ENCODE results near the gene COPE. TPM values are rescaled to one million over a fixed set of nuclear protein-coding genes. Genes with fewer than 3 reads are reported as not detected.

Gene COPE
- total RNA-seq, 2 donors from 2014 or later: 134 to 266 TPM

DNA sequence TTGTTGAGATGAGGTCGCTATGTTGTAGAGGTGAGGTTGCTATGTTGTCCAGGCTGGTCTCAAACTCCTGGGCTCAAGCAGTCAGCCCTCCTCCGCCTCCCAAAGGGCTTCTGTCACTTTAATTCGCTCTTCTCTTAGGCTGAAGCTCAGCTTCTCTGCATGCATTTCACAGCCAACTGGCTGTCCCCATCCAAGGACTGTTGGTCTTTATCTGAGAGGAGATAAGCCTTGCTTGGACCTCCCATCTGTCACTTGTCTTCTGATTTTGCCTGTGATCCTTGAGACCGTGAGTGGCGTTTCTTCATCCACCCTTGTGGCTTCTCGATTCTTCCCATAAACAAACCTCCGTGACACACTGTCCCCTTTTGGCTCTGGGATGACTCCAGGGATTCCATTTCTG lies 47.6 kb downstream of the COPE start:
- no peak for DNase-seq (ENCODE audit: low spot score)

DNA sequence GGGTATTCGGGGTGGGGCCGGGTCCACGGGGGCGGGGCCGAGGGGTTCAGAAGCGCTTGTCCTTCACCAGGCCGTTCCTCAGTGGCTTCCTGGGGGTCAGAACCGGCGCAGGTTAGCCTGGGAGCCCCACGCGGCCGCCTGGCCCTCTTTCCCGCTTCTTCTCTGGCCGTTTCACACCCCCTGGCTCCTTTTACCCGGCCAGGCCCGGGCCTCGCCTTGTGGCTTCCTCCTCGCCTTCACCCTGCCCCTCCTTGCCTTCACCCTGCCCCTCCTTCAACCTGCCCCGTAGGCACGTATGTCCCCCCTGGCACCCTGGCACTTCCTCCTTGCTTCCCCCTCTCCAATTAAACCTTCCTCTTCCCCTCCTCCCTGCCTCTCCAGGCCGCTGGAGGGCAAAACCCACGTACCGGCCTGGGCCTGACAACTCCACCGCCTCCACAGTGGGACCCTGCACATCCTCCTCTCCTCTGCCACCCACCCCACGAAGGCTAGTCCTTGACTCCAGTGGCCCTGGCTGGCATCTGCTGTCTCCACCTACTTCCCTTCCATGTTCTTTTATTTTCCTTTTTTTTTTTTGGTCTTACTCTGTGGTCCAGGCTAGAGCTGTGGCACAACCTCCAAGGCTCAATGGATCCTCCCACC lies 48.5 kb downstream of the COPE start:
- no peak for ATAC-seq (ENCODE audit: insufficient number of reproducible peaks, low FRiP score, low read depth)
- DNase-seq (ENCODE audit: low spot score): no peak
- TF ChIP-seq, protein P1, sequence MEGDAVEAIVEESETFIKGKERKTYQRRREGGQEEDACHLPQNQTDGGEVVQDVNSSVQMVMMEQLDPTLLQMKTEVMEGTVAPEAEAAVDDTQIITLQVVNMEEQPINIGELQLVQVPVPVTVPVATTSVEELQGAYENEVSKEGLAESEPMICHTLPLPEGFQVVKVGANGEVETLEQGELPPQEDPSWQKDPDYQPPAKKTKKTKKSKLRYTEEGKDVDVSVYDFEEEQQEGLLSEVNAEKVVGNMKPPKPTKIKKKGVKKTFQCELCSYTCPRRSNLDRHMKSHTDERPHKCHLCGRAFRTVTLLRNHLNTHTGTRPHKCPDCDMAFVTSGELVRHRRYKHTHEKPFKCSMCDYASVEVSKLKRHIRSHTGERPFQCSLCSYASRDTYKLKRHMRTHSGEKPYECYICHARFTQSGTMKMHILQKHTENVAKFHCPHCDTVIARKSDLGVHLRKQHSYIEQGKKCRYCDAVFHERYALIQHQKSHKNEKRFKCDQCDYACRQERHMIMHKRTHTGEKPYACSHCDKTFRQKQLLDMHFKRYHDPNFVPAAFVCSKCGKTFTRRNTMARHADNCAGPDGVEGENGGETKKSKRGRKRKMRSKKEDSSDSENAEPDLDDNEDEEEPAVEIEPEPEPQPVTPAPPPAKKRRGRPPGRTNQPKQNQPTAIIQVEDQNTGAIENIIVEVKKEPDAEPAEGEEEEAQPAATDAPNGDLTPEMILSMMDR (IDR thresholded peaks at IDR 0.05): no peak
- Histone ChIP-seq H3K4me1 (ENCODE audit: control insufficient read depth in 1 of 2, low read depth in 2 of 2) (no peaks in the 10 kb centered on the region), H3K27me3 (replicated peaks; ENCODE audit: insufficient read depth) (no peaks in the 10 kb centered on the region), H3K27ac (no peak overlapping the region), H3K9me3 (no peaks in the 10 kb centered on the region), H3K36me3 (peaks cover 25% of the 10 kb centered on the region), H3K4me3 (no peak overlapping the region)

More for the DNA sequence above, 47.6 kb downstream of the COPE start:
- H3K4me1 ChIP-seq (ENCODE audit: control insufficient read depth in 1 of 2, low read depth in 2 of 2): no peaks in the 10 kb centered on the region
- H3K27me3 ChIP-seq (replicated peaks; ENCODE audit: insufficient read depth): no peaks in the 10 kb centered on the region
- H3K36me3 ChIP-seq: peaks cover 18% of the 10 kb centered on the region
- H3K27ac ChIP-seq: no peak overlapping the region
- TF ChIP-seq, protein P1 (IDR thresholded peaks at IDR 0.05): no peak
- H3K4me3 ChIP-seq: no peak overlapping the region
- H3K9me3 ChIP-seq: no peaks in the 10 kb centered on the region
- ATAC-seq (ENCODE audit: insufficient number of reproducible peaks, low FRiP score, low read depth): no peak

DNA sequence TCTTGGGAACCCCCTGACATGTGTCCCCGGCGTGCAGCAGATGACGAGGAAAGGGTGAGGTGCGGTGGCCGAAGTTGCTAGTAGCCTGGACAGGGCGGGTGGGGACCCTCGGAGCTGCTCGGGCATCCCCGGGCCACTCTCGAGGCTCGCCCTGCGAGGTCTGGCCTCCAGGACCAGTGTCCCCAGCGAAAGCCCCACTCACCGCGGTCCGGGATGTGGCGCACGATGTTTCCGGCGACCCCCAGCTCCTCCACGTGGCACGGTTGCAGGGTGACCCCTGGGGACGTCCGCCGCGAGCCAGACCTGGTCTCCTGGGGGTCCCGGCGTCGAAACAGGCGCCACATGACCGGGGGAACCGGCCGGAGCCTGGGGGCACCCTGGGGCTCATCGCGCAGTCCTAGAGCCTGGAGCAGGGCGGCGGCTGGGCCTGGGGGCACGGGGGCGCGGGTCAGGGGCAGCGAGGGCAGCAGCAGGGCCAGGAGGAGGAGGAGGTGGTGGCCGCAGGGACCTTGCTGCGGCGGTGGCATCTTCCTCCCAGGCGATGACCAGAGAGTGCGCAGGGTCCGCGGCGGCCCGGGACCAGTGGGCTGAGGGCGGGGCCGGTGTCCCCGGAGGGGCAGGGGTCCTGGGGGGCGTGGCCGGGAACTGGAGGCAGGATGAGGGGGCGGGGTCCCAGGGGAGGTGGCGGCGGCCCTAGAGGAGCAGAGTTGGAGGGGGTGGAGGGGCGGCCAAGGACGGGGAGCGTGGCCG lies 49.2 kb downstream of the COPE start:
- Histone ChIP-seq H3K27ac (no peak overlapping the region), H3K36me3 (peaks cover 32% of the 10 kb centered on the region), H3K27me3 (replicated peaks; ENCODE audit: insufficient read depth) (no peaks in the 10 kb centered on the region), H3K4me1 (ENCODE audit: control insufficient read depth in 1 of 2, low read depth in 2 of 2) (no peaks in the 10 kb centered on the region), H3K9me3 (no peaks in the 10 kb centered on the region), H3K4me3 (no peak overlapping the region)
- no peak for ATAC-seq (ENCODE audit: insufficient number of reproducible peaks, low FRiP score, low read depth)
- no peak for DNase-seq (ENCODE audit: low spot score)
- TF ChIP-seq, protein P1 (IDR thresholded peaks at IDR 0.05): no peak

DNA sequence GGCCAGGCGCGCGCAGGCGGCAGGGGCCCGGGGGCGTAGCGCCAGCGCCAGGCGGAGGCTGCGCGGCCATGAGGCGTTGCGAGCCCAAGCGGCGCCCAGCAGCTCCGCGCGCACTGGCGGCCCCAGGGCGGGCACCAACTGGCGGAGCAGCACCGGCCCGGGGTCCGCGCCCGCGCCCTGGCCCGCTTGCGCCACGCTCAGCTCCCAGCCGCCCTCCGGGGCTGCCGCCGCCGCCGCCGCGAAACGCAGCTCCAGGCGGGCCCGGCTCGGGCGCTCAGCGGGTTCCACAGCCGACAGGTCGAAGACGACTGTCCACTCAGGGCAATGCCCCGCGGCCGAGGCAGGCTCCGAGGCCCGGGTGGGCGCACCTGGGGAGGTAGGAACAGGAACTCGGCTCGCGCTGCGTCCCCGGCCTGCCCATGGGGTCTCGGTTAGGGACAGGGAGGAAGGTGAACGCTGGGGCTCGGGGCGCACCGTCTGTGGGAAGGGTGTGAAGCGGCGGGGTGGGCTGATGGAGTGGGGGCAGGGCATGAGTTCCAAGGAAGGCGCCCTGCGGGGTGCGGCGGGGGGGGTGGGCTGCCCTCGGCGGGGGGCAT lies 50.1 kb downstream of the COPE start:
- peaks cover 37% of the 10 kb centered on the region for H3K36me3 ChIP-seq
- TF ChIP-seq, protein P1 (IDR thresholded peaks at IDR 0.05): no peak
- H3K27me3 ChIP-seq (replicated peaks; ENCODE audit: insufficient read depth): no peaks in the 10 kb centered on the region
- H3K4me3 ChIP-seq: no peak overlapping the region
- H3K9me3 ChIP-seq: no peaks in the 10 kb centered on the region
- ATAC-seq (ENCODE audit: insufficient number of reproducible peaks, low FRiP score, low read depth) (no peak), DNase-seq (ENCODE audit: low spot score) (no peak)
- no peaks in the 10 kb centered on the region for H3K4me1 ChIP-seq (ENCODE audit: control insufficient read depth in 1 of 2, low read depth in 2 of 2)
- H3K27ac ChIP-seq: no peak overlapping the region

DNA sequence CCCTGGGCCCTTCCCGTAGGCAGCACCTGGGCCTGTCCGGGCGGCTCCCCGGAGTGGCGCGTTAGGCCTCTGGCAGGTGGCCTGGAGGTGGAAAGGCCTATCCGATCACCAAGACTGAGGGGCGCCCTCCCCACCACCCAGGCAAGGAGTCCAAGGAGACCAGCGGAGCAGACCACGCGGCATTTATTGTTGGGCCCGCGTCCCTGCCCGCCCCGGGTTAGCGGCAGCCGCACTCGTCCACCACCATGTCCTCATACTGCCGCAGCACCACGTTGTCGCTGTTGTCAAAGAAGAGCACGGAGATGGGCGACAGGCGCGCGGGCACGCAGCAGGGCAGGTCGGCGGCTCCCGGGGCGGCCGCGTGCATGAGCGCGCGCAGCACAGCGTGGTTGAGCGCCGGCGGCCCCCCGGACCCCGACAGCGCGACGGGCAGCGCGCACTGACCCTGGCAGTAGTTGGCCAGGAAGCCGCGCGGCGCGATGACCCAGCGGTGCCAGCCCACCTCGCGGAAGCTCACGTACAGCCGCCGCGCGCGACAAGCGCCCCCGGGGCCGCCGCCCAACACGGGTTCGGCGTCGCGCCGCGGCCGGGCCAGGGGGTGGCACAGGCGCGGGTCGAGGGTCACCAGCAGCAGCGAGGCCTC lies 50.7 kb downstream of the COPE start:
- Histone ChIP-seq H3K36me3 (peaks cover 44% of the 10 kb centered on the region), H3K9me3 (no peaks in the 10 kb centered on the region), H3K27ac (no peak overlapping the region), H3K4me1 (ENCODE audit: control insufficient read depth in 1 of 2, low read depth in 2 of 2) (no peaks in the 10 kb centered on the region), H3K4me3 (no peak overlapping the region), H3K27me3 (replicated peaks; ENCODE audit: insufficient read depth) (no peaks in the 10 kb centered on the region)
- TF ChIP-seq, protein P1 (IDR thresholded peaks at IDR 0.05): no peak
- DNase-seq (ENCODE audit: low spot score) (no peak), ATAC-seq (ENCODE audit: insufficient number of reproducible peaks, low FRiP score, low read depth) (no peak)

Data from thoracic aorta (tissue), 2 donors.